IMR-90 (cell line): ENCODE results near the gene BAHD1. TPM values are rescaled to one million over a fixed set of nuclear protein-coding genes. Genes with fewer than 3 reads are reported as not detected.

ENCODE experiments used
- ATAC-seq: fragments of 200-7000 bp; cut with Tn5 transposase; 2 replicates; pipeline ENCODE4 v1.9.1; 2020; ENCODE audit warnings: low read depth, mild to moderate bottlenecking, moderate library complexity
- BruUV-seq: library from RNA; stranded (reverse); fragments of 400-500 nt; replicated peaks from 2 replicates; lab custom pipeline; 2021; lab: Mats Ljungman, UMichigan
- CTCF ChIA-PET: fragments of 300-600 bp; formaldehyde crosslinking; extraction: SDS; loops from one replicate; lab custom pipeline; 2021; ENCODE audit warnings: antibody characterized with exemption; lab: Yijun Ruan, JAX
- POLR2A ChIA-PET: fragments of 300-600 bp; sonication (Branson Sonifier 250); formaldehyde crosslinking; loops from one replicate; lab custom pipeline; 2022; ENCODE audit warnings: antibody characterized with exemption; ENCODE audit not compliant: unreplicated experiment; lab: Charles Lee
- DNase-seq: peaks from one replicate; pipeline ENCODE4 v3.0.0; 2013
- H2AFZ ChIP-seq: replicated peaks from 2 replicates; pipeline ENCODE3; 2013; ENCODE audit warnings: low read length, mild to moderate bottlenecking; ENCODE audit not compliant: poor library complexity
- H2AK5ac ChIP-seq: 2 replicates; pipeline ENCODE4 v1.6.1; 2013; ENCODE audit warnings: low read depth, low read length, inconsistent platforms
- H2AK9ac ChIP-seq: replicated peaks from 2 replicates; pipeline ENCODE3; 2013; ENCODE audit warnings: mild to moderate bottlenecking, low read depth, low read length, moderate library complexity; ENCODE audit not compliant: poor library complexity
- H2BK120ac ChIP-seq: 2 replicates; pipeline ENCODE4 v1.6.1; 2013; ENCODE audit warnings: low read depth, low read length, inconsistent platforms
- H2BK15ac ChIP-seq: 3 replicates; pipeline ENCODE4 v1.6.1; 2013; ENCODE audit warnings: low read depth, low read length, inconsistent platforms
- H2BK20ac ChIP-seq: 2 replicates; pipeline ENCODE4 v1.6.1; 2013; ENCODE audit warnings: low read depth, mild to moderate bottlenecking, inconsistent platforms, low read length, moderate library complexity
- H2BK5ac ChIP-seq: 2 replicates; pipeline ENCODE4 v1.6.1; 2013; ENCODE audit warnings: mild to moderate bottlenecking, low read depth, low read length, inconsistent platforms; ENCODE audit not compliant: poor library complexity, severe bottlenecking
- H3K14ac ChIP-seq: replicated peaks from 2 replicates; pipeline ENCODE4 v1.6.1; 2013; ENCODE audit warnings: low read depth, low read length, inconsistent platforms
- H3K18ac ChIP-seq: 2 replicates; pipeline ENCODE4 v1.6.1; 2013; ENCODE audit warnings: low read depth, low read length, control low read depth
- H3K23ac ChIP-seq: 2 replicates; pipeline ENCODE4 v1.6.1; 2013; ENCODE audit warnings: low read depth, low read length, inconsistent platforms
- H3K27ac ChIP-seq: 2 replicates; pipeline ENCODE4 v1.5.1; 2013; ENCODE audit warnings: mild to moderate bottlenecking, control low read depth, low read length; ENCODE audit not compliant: insufficient read depth
- H3K27me3 ChIP-seq: 2 replicates; pipeline ENCODE4 v1.6.1; 2013; ENCODE audit warnings: low read length; ENCODE audit not compliant: control insufficient read depth, insufficient read depth
- H3K36me3 ChIP-seq: 2 replicates; pipeline ENCODE4 v1.6.1; 2013; ENCODE audit warnings: low read length, mixed read lengths; ENCODE audit not compliant: control insufficient read depth, insufficient read depth
- H3K4ac ChIP-seq: 2 replicates; pipeline ENCODE4 v1.6.1; 2013; ENCODE audit warnings: low read depth, low read length, inconsistent platforms
- H3K4me1 ChIP-seq: 2 replicates; pipeline ENCODE4 v1.6.1; 2013; ENCODE audit warnings: low read length, mixed read lengths; ENCODE audit not compliant: control insufficient read depth, insufficient read depth
- H3K4me2 ChIP-seq: 2 replicates; pipeline ENCODE4 v1.6.1; 2013; ENCODE audit warnings: low read depth, mild to moderate bottlenecking, control low read depth, low read length, moderate library complexity
- H3K4me3 ChIP-seq: 2 replicates; pipeline ENCODE4 v1.5.1; 2013; ENCODE audit warnings: low read depth, mild to moderate bottlenecking, control low read depth, low read length, moderate library complexity; ENCODE audit not compliant: insufficient read depth
- H3K56ac ChIP-seq: 2 replicates; pipeline ENCODE4 v1.6.1; 2013; ENCODE audit warnings: low read length, inconsistent platforms; ENCODE audit not compliant: insufficient read depth; ENCODE audit errors: extremely low read depth
- H3K79me1 ChIP-seq, 2 experiments: 2 replicates each; pipeline ENCODE4 v1.6.1; 2013; ENCODE audit warnings: low read length in 2 of 2, inconsistent platforms in 1 of 2, low read depth in 1 of 2
- H3K9ac ChIP-seq: 2 replicates; pipeline ENCODE4 v1.6.1; 2013; ENCODE audit warnings: low read depth, low read length, control low read depth
- H3K9me1 ChIP-seq: 2 replicates; pipeline ENCODE4 v1.6.1; 2013; ENCODE audit warnings: low read length, inconsistent platforms; ENCODE audit not compliant: insufficient read depth
- H3K9me3 ChIP-seq: 2 replicates; pipeline ENCODE4 v1.6.1; 2013; ENCODE audit warnings: low read length; ENCODE audit not compliant: control insufficient read depth, insufficient read depth
- H4K20me1 ChIP-seq: 2 replicates; pipeline ENCODE4 v1.6.1; 2013; ENCODE audit warnings: low read length, inconsistent platforms; ENCODE audit not compliant: insufficient read depth
- H4K5ac ChIP-seq: 2 replicates; pipeline ENCODE4 v1.6.1; 2013; ENCODE audit warnings: mild to moderate bottlenecking, low read depth, low read length, control low read depth
- H4K8ac ChIP-seq, 2 experiments: 2 replicates each; pipeline ENCODE4 v1.6.1; 2013; ENCODE audit warnings: low read depth in 2 of 2, low read length in 2 of 2, control low read depth in 1 of 2, inconsistent platforms in 1 of 2
- H4K91ac ChIP-seq: 2 replicates; pipeline ENCODE4 v1.6.1; 2013; ENCODE audit warnings: low read depth, low read length, inconsistent platforms; ENCODE audit not compliant: insufficient read depth
- BHLHE40 ChIP-seq: fragments of 150-350 bp; IDR thresholded peaks from 2 replicates; pipeline ENCODE4 v1.6.1; 2016; ENCODE audit warnings: mild to moderate bottlenecking, low read depth, low read length
- ELK1 ChIP-seq: fragments of 150-350 bp; IDR thresholded peaks from 2 replicates; pipeline ENCODE4 v1.6.1; 2016; ENCODE audit warnings: low read depth, mild to moderate bottlenecking, low read length, moderate library complexity, borderline replicate concordance
- FOS ChIP-seq: fragments of 150-350 bp; IDR thresholded peaks from 2 replicates; pipeline ENCODE4 v1.6.1; 2016; ENCODE audit warnings: low read depth, low read length
- MAFK ChIP-seq: IDR thresholded peaks from 2 replicates; pipeline ENCODE4 v1.6.1; 2012; ENCODE audit warnings: low read depth, low read length, improper control_type of control experiment
- NFE2L2 ChIP-seq: fragments of 150-350 bp; IDR thresholded peaks from 2 replicates; pipeline ENCODE4 v1.6.1; 2016; ENCODE audit warnings: low read depth, mild to moderate bottlenecking, low read length
- POLR2A ChIP-seq: IDR thresholded peaks from 2 replicates; pipeline ENCODE4 v1.6.1; 2012; ENCODE audit warnings: mild to moderate bottlenecking, low read depth, low read length
- RAD21 ChIP-seq: IDR thresholded peaks from 2 replicates; pipeline ENCODE4 v1.6.1; 2012; ENCODE audit warnings: low read length, improper control_type of control experiment
- RCOR1 ChIP-seq: IDR thresholded peaks from 2 replicates; pipeline ENCODE4 v1.6.1; 2012; ENCODE audit warnings: mild to moderate bottlenecking, low read length, improper control_type of control experiment; ENCODE audit not compliant: insufficient replicate concordance
- RFX5 ChIP-seq: IDR thresholded peaks from 2 replicates; pipeline ENCODE4 v1.8.0; 2012; ENCODE audit warnings: low read depth, mild to moderate bottlenecking, low read length, moderate library complexity
- USF2 ChIP-seq: fragments of 150-350 bp; IDR thresholded peaks from 2 replicates; pipeline ENCODE4 v1.6.1; 2017; ENCODE audit warnings: mild to moderate bottlenecking, antibody characterized with exemption, low read length, low read depth
- WGBS, 2 experiments: methylation state at CpG; one replicate each; pipeline versions ENCODE4 v1.1.5 to v1.1.7; 2013; ENCODE audit warnings: missing lambda C conversion rate in 2 of 2; ENCODE audit not compliant: insufficient read length in 1 of 2; ENCODE audit errors: extremely low coverage in 2 of 2; 5-methylcytosine and 5-hydroxymethylcytosine counted together
- dilution Hi-C: fragments of 300-500 bp; cut with HindIII; formaldehyde crosslinking; loops from one replicate; pipeline ENCODE4 v1.14.3; 2018; ENCODE audit warnings: low sequenced_read_pairs; ENCODE audit not compliant: unreplicated experiment
- in situ Hi-C: fragments of 300-500 bp; cut with MboI; formaldehyde crosslinking; loops from 3 replicates; pipeline ENCODE4 v1.14.3; 2019; ENCODE audit warnings: low sequenced_read_pairs, inconsistent platforms, mixed read lengths
- intact Hi-C: fragments of 100-400 bp; cut with micrococcal nuclease; formaldehyde crosslinking; loops from 2 replicates; pipeline ENCODE4 v1.10.0; 2022
- polyA plus RNA-seq, 3 experiments: library from polyadenylated mRNA; depleted of rRNA; stranded (reverse); fragments of >200 nt; gene quantifications; 2 replicates each; pipeline ENCODE4 v1.2.3, GENCODE V29; 2012; ENCODE audit warnings: low replicate concordance in 1 of 3
- total RNA-seq: library from RNA; depleted of rRNA; stranded (reverse); fragments of >200 nt; gene quantifications from 2 replicates; pipeline ENCODE4 v1.2.3, GENCODE V29; 2012

Gene BAHD1
- total and polyA plus RNA-seq, 2 of the 4 experiments (the other 2 are of a cell fraction) = 3.0 to 8.7 TPM

GRCh38 chr15:40420071-40420713, 20.6 kb upstream of the BAHD1 start:
- Histone ChIP-seq H2AK9ac (no peak overlapping the region), H4K8ac (no peak overlapping the region), H2BK20ac (no peak overlapping the region), H3K9me1 (no peaks in the 10 kb centered on the region), H3K9ac (no peak overlapping the region), H3K79me1 (no peaks in the 10 kb centered on the region), H2AK5ac (no peak overlapping the region), H2BK5ac (no peak overlapping the region), H3K4me3 (no peak overlapping the region), H3K9me3 (no peaks in the 10 kb centered on the region), H3K36me3 (peaks cover 20% of the 10 kb centered on the region), H3K4me2 (no peak overlapping the region), H4K5ac (no peak overlapping the region), H2AFZ (no peak overlapping the region), H3K4ac (no peak overlapping the region), H4K20me1 (peaks cover 3% of the 10 kb centered on the region; the same call in 1 of the 2 replicates), H3K18ac (no peak overlapping the region), H2BK15ac (no peak overlapping the region), H3K27ac (no peak overlapping the region), H2BK120ac (no peak overlapping the region), H3K4me1 (no peaks in the 10 kb centered on the region), H3K23ac (no peak overlapping the region), H3K27me3 (no peaks in the 10 kb centered on the region; the same call in 1 of the 2 replicates), H4K91ac (no peak overlapping the region), H3K56ac (no peak overlapping the region), H3K14ac (no peak overlapping the region)
- no TSS peak for BruUV-seq
- ATAC-seq (no peak), DNase-seq (no peak)
- CTCF ChIA-PET = interaction anchor here (0.6 kb wide), 1 partner anchor 8 kb away, joined by 3 read pairs; no protein-coding TSS in a partner anchor
- POLR2A ChIA-PET = no interaction called here
- in situ Hi-C loops (loop anchor here (5.0 to 10.0 kb wide), 3 partner anchors 98 to 375 kb away; partner anchors contain the start of gene INAFM2), dilution Hi-C loops (no loop called here), intact Hi-C loops (no loop called here)
- WGBS, 2 experiments = 96% methylated on average over 5 of the region's 11 CpGs; no CpG with 5 or more reads in 1 of the 2 experiments
- TF ChIP-seq BHLHE40 (no peak), FOS (no peak), RCOR1 (no peak), POLR2A (no peak), USF2 (no peak), RFX5 (no peak), MAFK (no peak), NFE2L2 (no peak), ELK1 (no peak), RAD21 (no peak)
